Keratinocyte (primary cell): ENCODE data around the gene ATP5IF1. TPM values are rescaled to one million over a fixed set of nuclear protein-coding genes. Genes with fewer than 3 reads are reported as not detected.
A peak's percentile ranks its signal among the peaks of the same experiment; 100 is the strongest.

Source experiments
- DNase-seq: peaks from one replicate; pipeline ENCODE4 v3.0.0-alpha.2; 2011; ENCODE audit warnings: low read depth, missing footprints, low spot score
- FAIRE-seq: peaks from 2 replicates; lab custom pipeline; 2011; peaks lifted over from hg19 to GRCh38; lab: Jason Lieb, UNC
- H2AFZ ChIP-seq: 2 replicates; pipeline ENCODE4 v1.6.0; 2012; ENCODE audit warnings: low read length, control low read depth, inconsistent platforms; ENCODE audit not compliant: control insufficient read depth
- H3K27ac ChIP-seq: 2 replicates; pipeline ENCODE4 v1.5.1; 2011; ENCODE audit warnings: low read length; ENCODE audit not compliant: control insufficient read depth, insufficient read depth
- H3K27me3 ChIP-seq: 3 replicates; pipeline ENCODE4 v1.6.0; 2011; ENCODE audit warnings: low read length; ENCODE audit not compliant: control insufficient read depth, insufficient read depth; ENCODE audit errors: extremely low read depth
- H3K36me3 ChIP-seq, 2 experiments: 2 replicates in 1 of 2; 3 replicates in 1 of 2; pipeline ENCODE4 v1.5.1; 2011; ENCODE audit warnings: low read length in 2 of 2, mild to moderate bottlenecking in 1 of 2; ENCODE audit not compliant: control insufficient read depth in 2 of 2, insufficient read depth in 2 of 2; ENCODE audit errors: extremely low read depth in 1 of 2
- H3K4me1 ChIP-seq: 3 replicates; pipeline ENCODE4 v1.5.1; 2011; ENCODE audit warnings: low read length; ENCODE audit not compliant: control insufficient read depth, insufficient read depth; ENCODE audit errors: extremely low read depth
- H3K4me2 ChIP-seq: 3 replicates; pipeline ENCODE4 v1.6.0; 2011; ENCODE audit warnings: low read depth, low read length; ENCODE audit not compliant: control insufficient read depth, insufficient read depth; ENCODE audit errors: extremely low read depth
- H3K4me3 ChIP-seq, 3 experiments: fragments of 200-600 bp in 1 of 3; sonication (generic) in 1 of 3; 2 replicates in 2 of 3; 3 replicates in 1 of 3; pipeline ENCODE4 v1.5.1; 2011 to 2016; ENCODE audit warnings: low read length in 3 of 3, mild to moderate bottlenecking in 3 of 3, control low read depth in 2 of 3, inconsistent platforms in 1 of 3, low read depth in 1 of 3, mixed read lengths in 1 of 3, mixed run types in 1 of 3, moderate library complexity in 1 of 3; ENCODE audit not compliant: control insufficient read depth in 2 of 3, insufficient read depth in 2 of 3; ENCODE audit errors: extremely low read depth in 1 of 3
- H3K79me2 ChIP-seq: 2 replicates; pipeline ENCODE4 v1.6.0; 2012; ENCODE audit warnings: low read length; ENCODE audit not compliant: control insufficient read depth, insufficient read depth
- H3K9ac ChIP-seq: 3 replicates; pipeline ENCODE4 v1.6.0; 2011; ENCODE audit warnings: low read length; ENCODE audit not compliant: control insufficient read depth, insufficient read depth; ENCODE audit errors: extremely low read depth
- H3K9me1 ChIP-seq: 3 replicates; pipeline ENCODE4 v1.6.0; 2011; ENCODE audit warnings: low read length; ENCODE audit not compliant: control insufficient read depth, insufficient read depth; ENCODE audit errors: extremely low read depth
- H3K9me3 ChIP-seq: 2 replicates; pipeline ENCODE4 v1.5.1; 2012; ENCODE audit warnings: low read depth, low read length; ENCODE audit not compliant: control insufficient read depth
- H4K20me1 ChIP-seq: 3 replicates; pipeline ENCODE4 v1.6.0; 2011; ENCODE audit warnings: low read length; ENCODE audit not compliant: control insufficient read depth, insufficient read depth; ENCODE audit errors: extremely low read depth
- EZH2 ChIP-seq: IDR thresholded peaks from one replicate; pipeline ENCODE4 v1.6.1; 2012; ENCODE audit warnings: inconsistent platforms, mild to moderate bottlenecking, low read length, moderate library complexity
- dilution Hi-C: fragments of 300-500 bp; cut with MboI; formaldehyde crosslinking; loops from one replicate; pipeline ENCODE4 v1.7.0; 2020; ENCODE audit warnings: low sequenced_read_pairs; ENCODE audit not compliant: extremely low pct_ligation_motif_present
- polyA plus RNA-seq, 5 experiments: library from polyadenylated mRNA; depleted of rRNA in 3 of 5; stranded (reverse) in 3 of 5; stranded (forward) in 1 of 5; unstranded in 1 of 5; fragments of >200 nt; gene quantifications; 1 replicate in 1 of 5; 2 replicates in 3 of 5; 3 replicates in 1 of 5; pipeline versions ENCODE4 v1.2.1 to v1.2.3, GENCODE V29; 2011 to 2012; ENCODE audit warnings: missing spikeins in 2 of 5, low read depth in 1 of 5, low replicate concordance in 1 of 5
- TF ChIP-seq, protein P1 (sequence below), 3 experiments: IDR thresholded peaks in 1 of 3; conservative IDR thresholded peaks in 1 of 3; optimal IDR thresholded peaks in 1 of 3; 2 replicates in 2 of 3; 3 replicates in 1 of 3; pipeline versions ENCODE3 to v1.5.1; 2011; ENCODE audit warnings: low read length in 3 of 3, mild to moderate bottlenecking in 3 of 3, moderate library complexity in 2 of 3, control low read depth in 1 of 3, inconsistent platforms in 1 of 3; ENCODE audit not compliant: insufficient read depth in 2 of 3; ENCODE audit errors: extremely low read depth in 1 of 3

Gene ATP5IF1
- polyA plus RNA-seq, 1 donor (not counting 4 experiments of a cell fraction or from before 2014, with no cell fraction given) = 332 TPM

- FAIRE-seq = no peak
- H3K9ac ChIP-seq = peak overlapping the region; percentile 80
- peak overlapping the region; percentile 52 for H2AFZ ChIP-seq
Measured at GRCh38 chr1:28246427-28246832, 10.5 kb downstream of the ATP5IF1 start.

GRCh38 chr1:28247612-28248272 is 11.8 kb downstream of the ATP5IF1 start:
- Histone ChIP-seq H3K4me2 (peak overlapping the region; percentile 93), H3K4me1 (peaks cover 47% of the 10 kb centered on the region), H3K79me2 (no peaks in the 10 kb centered on the region), H3K4me3 (peak overlapping the region in 1 of 3 experiments; percentile 15), H3K36me3 (no peaks in the 10 kb centered on the region), H2AFZ (peak overlapping the region; percentile 72), H3K27ac (peak overlapping the region; percentile 95), H3K9me1 (no peaks in the 10 kb centered on the region), H3K27me3 (no peaks in the 10 kb centered on the region), H3K9ac (peak overlapping the region; percentile 33), H4K20me1 (no peaks in the 10 kb centered on the region), H3K9me3 (no peaks in the 10 kb centered on the region)
- DNase-seq (no peak), FAIRE-seq (no peak)
- dilution Hi-C loops = no loop called here
- TF ChIP-seq, protein P1, sequence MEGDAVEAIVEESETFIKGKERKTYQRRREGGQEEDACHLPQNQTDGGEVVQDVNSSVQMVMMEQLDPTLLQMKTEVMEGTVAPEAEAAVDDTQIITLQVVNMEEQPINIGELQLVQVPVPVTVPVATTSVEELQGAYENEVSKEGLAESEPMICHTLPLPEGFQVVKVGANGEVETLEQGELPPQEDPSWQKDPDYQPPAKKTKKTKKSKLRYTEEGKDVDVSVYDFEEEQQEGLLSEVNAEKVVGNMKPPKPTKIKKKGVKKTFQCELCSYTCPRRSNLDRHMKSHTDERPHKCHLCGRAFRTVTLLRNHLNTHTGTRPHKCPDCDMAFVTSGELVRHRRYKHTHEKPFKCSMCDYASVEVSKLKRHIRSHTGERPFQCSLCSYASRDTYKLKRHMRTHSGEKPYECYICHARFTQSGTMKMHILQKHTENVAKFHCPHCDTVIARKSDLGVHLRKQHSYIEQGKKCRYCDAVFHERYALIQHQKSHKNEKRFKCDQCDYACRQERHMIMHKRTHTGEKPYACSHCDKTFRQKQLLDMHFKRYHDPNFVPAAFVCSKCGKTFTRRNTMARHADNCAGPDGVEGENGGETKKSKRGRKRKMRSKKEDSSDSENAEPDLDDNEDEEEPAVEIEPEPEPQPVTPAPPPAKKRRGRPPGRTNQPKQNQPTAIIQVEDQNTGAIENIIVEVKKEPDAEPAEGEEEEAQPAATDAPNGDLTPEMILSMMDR (optimal IDR thresholded peaks at IDR 0.05 in 1 of 3, IDR thresholded peaks at IDR 0.05 in 1 of 3, conservative IDR thresholded peaks at IDR 0.05 in 1 of 3; ENCODE audit: extremely low read depth in 1 of 3, insufficient read depth in 2 of 3, low read length in 3 of 3) = no peak
- no peak for TF ChIP-seq EZH2

More at GRCh38 chr1:28246427-28246832, 10.5 kb downstream of the ATP5IF1 start:
- TF ChIP-seq, protein P1 (optimal IDR thresholded peaks at IDR 0.05 in 1 of 3, IDR thresholded peaks at IDR 0.05 in 1 of 3, conservative IDR thresholded peaks at IDR 0.05 in 1 of 3; ENCODE audit: extremely low read depth in 1 of 3, insufficient read depth in 2 of 3, low read length in 3 of 3) = no peak
- TF ChIP-seq EZH2 = no peak
- H3K9me1 ChIP-seq = no peaks in the 10 kb centered on the region
- H3K4me3 ChIP-seq = peak overlapping the region; percentile 49 to 79 (median 68)
- dilution Hi-C loops = no loop called here
- no peak for DNase-seq
- no peaks in the 10 kb centered on the region for H4K20me1 ChIP-seq
- H3K27ac ChIP-seq = peak overlapping the region; percentile 81
- H3K27me3 ChIP-seq = no peaks in the 10 kb centered on the region
- H3K4me2 ChIP-seq = peak overlapping the region; percentile 88
- no peaks in the 10 kb centered on the region for H3K79me2 ChIP-seq
- peaks cover 57% of the 10 kb centered on the region for H3K4me1 ChIP-seq
- H3K36me3 ChIP-seq = no peaks in the 10 kb centered on the region
- no peaks in the 10 kb centered on the region for H3K9me3 ChIP-seq
